ENCODE data around the gene TNFRSF18.

DNA sequence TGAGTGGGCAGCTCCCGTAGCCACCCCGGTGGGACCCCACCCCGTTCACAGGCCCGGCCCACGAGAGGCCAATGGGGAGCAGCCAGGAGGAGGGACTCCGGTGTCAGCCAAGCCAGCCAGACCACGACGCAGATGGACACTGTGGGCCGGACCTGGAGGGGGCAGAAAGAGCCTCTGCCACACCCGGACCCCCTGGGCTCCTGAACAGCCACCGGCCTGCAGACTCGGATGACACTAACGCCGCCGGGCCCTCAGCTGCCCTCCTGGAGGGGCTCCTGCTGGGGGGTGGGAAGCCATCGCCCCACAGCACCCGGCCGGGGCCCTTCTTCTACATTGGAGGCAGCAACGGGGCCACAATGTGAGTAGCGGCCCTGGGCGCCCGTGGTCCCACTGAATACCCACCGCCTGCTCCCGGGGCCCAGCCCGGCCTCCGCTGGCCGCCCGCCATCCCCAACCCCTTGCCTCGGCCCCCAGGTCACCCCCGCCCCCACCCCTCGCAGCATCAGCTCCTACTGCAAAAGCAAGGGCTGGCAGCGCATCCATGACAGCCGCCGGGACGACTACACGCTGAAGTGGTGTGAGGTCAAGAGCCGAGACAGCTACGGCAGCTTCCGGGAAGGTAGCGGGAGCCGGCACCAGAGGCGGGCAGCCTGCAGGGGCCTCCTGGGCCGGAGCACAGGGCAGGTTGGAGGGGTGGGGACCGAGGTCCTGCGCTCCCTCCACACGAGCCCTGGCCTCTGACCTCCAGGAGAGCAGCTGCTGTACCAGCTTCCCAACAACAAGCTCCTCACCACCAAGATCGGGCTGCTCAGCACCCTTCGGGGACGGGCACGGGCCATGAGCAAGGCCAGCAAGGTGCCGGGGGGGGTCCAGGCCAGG is 26.2 kb downstream of the TNFRSF18 start:
- TF ChIP-seq, protein P1, sequence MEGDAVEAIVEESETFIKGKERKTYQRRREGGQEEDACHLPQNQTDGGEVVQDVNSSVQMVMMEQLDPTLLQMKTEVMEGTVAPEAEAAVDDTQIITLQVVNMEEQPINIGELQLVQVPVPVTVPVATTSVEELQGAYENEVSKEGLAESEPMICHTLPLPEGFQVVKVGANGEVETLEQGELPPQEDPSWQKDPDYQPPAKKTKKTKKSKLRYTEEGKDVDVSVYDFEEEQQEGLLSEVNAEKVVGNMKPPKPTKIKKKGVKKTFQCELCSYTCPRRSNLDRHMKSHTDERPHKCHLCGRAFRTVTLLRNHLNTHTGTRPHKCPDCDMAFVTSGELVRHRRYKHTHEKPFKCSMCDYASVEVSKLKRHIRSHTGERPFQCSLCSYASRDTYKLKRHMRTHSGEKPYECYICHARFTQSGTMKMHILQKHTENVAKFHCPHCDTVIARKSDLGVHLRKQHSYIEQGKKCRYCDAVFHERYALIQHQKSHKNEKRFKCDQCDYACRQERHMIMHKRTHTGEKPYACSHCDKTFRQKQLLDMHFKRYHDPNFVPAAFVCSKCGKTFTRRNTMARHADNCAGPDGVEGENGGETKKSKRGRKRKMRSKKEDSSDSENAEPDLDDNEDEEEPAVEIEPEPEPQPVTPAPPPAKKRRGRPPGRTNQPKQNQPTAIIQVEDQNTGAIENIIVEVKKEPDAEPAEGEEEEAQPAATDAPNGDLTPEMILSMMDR (IDR thresholded peaks at IDR 0.05), result no peak
- no peak for TF ChIP-seq POLR2AphosphoS5 (IDR thresholded peaks at IDR 0.05)
